ENCODE results near the gene KRTAP2-2.

DNA sequence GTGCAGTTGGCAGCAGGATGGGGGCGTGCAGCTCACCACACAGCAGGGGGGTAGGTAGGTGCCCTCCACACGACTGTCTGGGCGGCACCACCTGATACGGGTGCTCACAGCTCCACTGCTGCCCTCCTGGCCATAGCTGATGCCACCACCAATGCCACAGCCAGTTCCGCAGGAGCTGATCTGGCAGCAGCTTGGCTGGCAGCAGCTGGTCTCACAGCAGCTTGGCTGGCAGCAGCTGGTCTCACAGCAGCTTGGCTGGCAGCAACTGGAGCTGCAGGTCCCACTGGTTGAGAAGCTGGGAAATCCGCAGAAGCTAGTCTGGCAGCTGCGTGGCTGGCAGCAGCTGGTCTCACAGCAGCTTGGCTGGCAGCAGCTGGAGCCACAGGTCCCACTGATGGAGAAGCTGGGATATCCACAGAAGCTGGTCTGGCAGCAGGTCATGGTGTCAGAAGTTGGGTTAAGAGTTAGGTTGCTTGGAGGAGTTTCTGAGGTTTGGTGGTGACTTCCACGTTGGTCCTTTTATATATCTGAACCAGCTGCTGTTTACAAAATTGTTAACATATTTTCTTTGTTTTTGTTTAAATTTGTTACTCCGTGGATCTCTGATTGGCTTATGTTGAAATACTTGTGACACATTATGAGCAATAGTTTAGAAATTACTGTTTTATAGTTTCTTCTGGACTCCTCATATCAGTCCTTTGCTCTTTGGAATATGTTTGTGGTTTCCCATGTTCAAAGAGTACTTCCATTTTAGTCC is 28.1 kb downstream of the KRTAP2-2 start, which contains the start of gene KRTAP1-5:
- TF ChIP-seq, protein P1, sequence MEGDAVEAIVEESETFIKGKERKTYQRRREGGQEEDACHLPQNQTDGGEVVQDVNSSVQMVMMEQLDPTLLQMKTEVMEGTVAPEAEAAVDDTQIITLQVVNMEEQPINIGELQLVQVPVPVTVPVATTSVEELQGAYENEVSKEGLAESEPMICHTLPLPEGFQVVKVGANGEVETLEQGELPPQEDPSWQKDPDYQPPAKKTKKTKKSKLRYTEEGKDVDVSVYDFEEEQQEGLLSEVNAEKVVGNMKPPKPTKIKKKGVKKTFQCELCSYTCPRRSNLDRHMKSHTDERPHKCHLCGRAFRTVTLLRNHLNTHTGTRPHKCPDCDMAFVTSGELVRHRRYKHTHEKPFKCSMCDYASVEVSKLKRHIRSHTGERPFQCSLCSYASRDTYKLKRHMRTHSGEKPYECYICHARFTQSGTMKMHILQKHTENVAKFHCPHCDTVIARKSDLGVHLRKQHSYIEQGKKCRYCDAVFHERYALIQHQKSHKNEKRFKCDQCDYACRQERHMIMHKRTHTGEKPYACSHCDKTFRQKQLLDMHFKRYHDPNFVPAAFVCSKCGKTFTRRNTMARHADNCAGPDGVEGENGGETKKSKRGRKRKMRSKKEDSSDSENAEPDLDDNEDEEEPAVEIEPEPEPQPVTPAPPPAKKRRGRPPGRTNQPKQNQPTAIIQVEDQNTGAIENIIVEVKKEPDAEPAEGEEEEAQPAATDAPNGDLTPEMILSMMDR (IDR thresholded peaks at IDR 0.05; ENCODE audit: low read length) = no peak
- no peak for TF ChIP-seq EZH2 (IDR thresholded peaks at IDR 0.05; ENCODE audit: borderline replicate concordance, low read length)
